Effector CD8-positive, alpha-beta T cell (primary cell): ENCODE results near the gene ADCY1.
"Not testable (repeated sequence)": the region's sequence is repeated elsewhere in the genome, so short reads cannot be mapped to it uniquely, and the experiment has no call there.

Source experiments
- DNase-seq: peaks from one replicate; lab custom pipeline; 2025; lab: John Stamatoyannopoulos, UW
- total RNA-seq, 4 experiments: gene quantifications; one replicate each; lab custom pipeline; 2026; lab: John Stamatoyannopoulos, UW

Gene ADCY1
- total RNA-seq: 0 to 1.4 (median 0.35) reads per million in 4 experiments

DNA sequence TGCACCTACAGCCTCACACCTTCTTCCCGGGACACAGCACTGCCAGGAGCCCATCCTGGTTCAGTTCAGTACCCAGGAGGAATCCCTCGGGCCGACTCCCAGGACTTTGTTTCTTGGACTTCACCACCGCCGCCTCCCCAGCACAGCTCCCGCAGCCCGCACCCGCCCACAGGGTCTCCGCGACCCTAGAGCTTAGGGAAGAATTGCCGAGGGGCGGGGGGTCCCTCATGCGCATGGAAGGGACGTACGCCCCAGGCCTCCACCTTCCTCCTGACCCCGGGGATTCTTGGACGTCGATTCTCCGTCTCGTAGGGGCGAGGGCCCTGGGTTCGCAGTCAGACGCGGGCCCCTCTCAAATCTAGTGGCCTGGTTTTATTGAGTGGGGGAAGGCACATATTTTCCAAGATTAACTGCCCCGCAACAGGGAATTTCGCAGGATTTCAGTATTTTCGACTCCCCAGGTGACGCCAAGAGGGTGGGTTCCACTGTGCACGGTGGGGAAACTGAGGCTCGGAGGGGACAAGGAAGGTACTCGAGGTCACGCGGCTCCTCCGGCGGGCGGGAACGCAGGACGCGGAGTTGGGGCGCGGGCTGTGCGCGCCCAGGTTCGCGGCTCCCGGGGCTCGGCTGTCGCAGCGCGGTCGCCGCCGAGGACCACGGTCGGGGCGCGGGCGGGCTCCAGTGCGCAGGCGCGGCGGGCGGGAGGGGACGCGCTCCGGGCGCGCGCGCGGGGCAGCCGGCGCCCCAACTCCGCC is at the start of gene ADCY1:
ADCY1 (plus strand) TSS at position 708 of the 755 bp plus-strand sequence. CDS start 176 bp downstream, outside the sequence.
- no peak for DNase-seq

- no peak for DNase-seq
Measured at GRCh38 chr7:45524445-45524844, 49.7 kb upstream of the ADCY1 start.

DNA sequence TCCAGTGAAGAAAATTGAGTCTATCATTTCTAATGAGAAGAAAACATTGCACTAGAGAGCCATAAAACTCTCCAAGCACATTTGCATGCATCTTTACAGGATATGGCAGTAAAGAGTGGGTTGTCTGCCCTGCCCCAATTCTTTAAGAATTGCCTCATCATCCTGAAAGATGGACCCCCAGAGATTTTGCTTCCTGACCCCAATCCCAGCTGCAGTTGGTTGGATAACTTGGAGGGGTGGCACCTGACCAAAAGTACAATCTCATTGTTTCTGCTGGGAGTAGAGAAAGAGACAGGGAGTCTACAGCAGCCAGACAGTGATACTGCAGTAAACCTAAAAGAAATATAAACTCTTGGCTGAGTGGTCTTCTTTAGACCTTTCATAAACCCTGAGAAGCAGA is 49.1 kb upstream of the ADCY1 start:
- DNase-seq: no peak

- no peak for DNase-seq
Measured at GRCh38 chr7:45543473-45543872, 30.7 kb upstream of the ADCY1 start.

- not testable (repeated sequence) for DNase-seq
Measured at GRCh38 chr7:45545105-45545710, 29.0 kb upstream of the ADCY1 start.

DNA sequence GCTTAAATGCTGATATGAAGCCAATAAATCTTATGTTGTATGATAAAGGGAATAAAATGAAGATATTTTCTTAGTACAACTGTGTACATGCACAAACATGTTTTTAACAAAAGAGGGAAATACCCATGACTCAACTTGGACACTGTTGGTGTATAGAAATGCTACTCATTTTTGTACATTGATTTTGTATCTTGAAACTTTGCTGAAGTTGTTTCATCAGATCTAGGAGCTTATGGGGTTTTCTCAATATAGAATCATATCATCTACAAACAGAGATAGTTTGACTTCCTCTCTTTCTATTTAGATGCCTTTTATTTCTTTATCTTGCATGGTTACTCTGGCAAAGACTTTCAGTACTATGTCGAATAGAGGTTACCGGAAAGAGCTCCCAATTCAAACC is 25.3 kb upstream of the ADCY1 start:
- DNase-seq: not testable (repeated sequence)

DNA sequence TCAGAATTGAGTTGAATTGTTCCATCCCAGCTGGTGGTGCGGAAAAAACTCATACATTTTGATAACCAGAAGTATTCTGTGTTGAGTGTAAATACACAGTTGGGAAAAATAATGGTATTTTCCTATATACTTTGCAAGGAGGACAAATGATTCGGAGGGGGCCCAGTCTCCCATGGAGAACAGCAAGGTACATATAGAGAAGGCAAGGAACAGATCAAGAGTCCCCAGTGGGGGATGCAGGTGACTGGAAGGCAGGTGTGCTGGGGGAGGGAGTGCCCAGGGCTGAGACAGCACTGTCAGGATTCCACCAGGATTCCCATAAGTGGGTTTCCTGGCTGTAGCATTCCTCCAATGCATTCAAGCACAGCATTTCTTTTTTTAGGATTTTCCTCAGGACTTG is 10.8 kb upstream of the ADCY1 start:
- no peak for DNase-seq

DNA sequence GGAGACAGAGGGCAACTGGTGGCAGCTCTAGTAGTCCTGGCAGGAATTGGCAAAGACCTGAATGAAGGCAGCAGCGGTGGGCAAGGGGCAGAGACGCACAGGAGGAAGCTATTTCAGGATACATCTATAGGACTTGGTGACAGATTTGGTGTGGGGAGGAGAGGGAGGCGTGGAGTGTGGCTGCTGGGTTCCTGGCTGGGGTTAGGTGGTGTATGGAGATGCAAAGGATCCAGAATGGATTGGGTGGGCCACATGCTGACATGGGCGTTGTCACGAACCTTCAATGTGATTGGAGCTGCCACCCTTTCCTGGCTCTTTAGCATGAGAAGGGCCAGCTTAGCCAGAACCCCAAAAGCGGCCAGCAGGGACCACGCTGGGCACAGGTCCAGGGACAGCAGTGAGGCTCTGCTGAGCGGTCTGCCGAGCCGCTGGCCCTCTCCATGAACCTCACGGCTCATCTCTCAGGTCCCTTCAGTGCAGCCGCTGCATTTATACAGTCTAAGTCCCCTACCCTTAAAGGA is 10.2 kb upstream of the ADCY1 start:
- no peak for DNase-seq

GRCh38 chr7:45564485-45564884 is 9.7 kb upstream of the ADCY1 start:
- DNase-seq: no peak

- no peak for DNase-seq
Measured at GRCh38 chr7:45564886-45565455, 9.2 kb upstream of the ADCY1 start.

DNA sequence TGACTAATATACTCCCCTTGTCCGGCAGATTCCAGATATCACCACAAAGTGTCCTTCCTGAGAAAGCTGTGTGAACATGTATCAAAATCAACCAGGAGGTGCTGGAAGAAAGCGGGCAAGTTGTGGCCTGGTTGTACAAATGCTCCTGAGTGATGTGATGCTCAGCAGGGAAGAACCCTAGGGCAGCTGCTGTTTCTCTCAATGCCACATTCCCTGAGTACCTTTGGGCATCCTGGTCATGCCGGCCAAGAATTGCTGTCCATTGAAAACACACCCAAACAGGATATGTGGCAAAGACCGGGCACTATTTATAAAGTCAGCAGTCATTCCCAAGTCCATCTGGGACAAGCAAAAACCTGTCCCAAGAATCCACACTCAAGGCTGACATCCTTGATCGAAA is 7.8 kb upstream of the ADCY1 start:
- DNase-seq: no peak

GRCh38 chr7:45566961-45567360 is 7.2 kb upstream of the ADCY1 start:
- no peak for DNase-seq

GRCh38 chr7:45567713-45568112 is 6.5 kb upstream of the ADCY1 start:
- DNase-seq: no peak

DNA sequence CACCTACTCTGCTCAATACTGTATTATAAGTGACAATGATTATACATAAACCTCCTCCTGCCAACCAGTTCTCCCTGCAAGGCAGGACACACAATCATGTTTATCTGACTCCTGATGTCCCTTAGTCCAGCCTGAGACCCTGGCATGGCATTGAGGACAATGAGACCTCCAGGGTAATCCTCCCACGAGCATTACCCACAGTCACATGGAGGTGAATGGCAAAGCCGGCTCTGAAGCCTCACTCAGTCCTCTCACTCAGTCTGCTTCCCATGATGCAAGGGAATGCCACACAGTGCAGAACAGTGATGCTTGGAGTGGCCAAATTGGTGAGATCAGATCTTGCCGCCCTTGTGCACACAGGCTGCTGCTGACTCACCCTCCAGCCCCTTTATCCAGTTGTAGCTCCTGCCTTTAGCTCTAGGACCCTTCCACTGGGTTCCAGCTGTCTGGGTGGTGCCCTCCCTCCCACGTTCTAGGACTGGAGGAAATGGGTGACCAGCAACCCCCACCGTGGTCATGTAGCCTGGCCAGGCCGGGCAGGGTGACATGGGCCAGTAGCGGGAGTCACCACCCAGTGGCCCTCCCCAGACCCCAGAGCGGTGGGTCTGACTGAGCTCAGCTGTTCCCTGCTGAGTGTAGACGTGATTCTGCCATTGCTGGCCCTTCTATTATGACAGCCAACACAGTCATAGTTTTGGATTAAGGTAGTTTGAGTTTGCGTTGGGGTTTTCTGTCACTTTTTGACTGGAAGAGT is 5.5 kb upstream of the ADCY1 start:
- DNase-seq: no peak

- no peak for DNase-seq
Measured at GRCh38 chr7:45569290-45569685, 4.9 kb upstream of the ADCY1 start.

- DNase-seq: no peak
Measured at GRCh38 chr7:45570797-45571196, 3.4 kb upstream of the ADCY1 start.

DNA sequence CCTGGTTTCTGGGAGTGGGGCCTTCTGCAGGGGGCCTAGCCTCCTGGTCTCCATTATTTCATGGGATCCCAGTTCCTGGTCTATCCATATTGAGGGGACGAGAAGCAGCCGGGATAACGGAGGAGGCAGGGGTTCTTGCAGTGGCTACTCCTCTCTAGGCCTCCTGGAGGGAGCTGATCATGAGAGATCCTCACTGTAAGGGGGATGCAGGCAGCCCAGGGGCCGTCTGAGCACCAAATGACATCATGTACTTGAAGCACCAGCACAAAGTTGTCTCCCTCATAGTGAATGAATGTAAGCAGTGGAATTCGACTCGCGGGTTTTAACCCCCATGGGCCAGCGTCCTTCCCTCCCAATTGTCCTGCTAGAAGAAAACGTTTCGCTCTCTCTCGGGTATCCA is 964 bp upstream of the ADCY1 start:
- DNase-seq: no peak

DNA sequence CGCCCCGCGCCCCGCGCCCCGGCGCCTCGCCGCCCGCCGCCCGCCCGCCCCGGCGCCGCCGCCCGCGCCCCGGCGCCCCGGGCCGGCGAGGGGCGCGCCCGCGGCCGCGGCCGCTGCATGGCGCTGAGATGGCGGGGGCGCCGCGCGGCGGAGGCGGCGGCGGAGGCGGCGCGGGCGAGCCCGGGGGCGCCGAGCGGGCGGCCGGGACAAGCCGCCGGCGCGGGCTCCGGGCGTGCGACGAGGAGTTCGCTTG is 174 bp downstream of the ADCY1 start:
- DNase-seq: no peak

DNA sequence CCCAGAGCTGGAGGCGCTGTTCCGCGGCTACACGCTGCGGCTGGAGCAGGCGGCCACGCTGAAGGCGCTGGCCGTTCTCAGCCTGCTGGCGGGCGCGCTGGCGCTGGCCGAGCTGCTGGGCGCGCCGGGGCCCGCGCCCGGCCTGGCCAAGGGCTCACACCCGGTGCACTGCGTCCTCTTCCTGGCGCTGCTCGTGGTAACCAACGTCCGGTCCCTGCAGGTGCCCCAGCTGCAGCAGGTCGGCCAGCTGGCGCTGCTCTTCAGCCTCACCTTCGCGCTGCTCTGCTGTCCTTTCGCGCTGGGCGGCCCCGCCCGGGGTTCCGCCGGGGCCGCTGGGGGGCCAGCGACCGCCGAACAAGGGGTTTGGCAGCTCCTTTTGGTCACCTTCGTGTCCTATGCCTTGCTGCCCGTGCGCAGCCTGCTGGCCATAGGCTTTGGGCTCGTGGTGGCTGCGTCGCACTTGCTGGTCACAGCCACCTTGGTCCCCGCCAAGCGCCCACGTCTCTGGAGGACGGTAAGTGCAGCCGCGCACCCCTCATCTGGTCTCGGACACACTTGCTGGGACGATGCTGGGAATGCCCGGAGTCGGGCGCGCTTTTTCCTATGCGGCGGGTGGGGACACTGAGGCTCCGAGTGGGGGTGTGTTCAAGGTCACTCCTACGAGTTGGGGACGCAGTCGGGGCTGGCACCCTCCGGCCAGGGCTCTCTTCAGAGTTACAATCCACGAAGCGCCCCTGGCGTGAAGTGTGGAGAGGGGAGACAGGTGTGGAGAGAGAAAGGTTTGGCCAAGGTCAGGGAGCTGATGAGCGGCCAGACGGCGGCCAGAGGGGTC is 717 bp downstream of the ADCY1 start:
- no peak for DNase-seq

DNA sequence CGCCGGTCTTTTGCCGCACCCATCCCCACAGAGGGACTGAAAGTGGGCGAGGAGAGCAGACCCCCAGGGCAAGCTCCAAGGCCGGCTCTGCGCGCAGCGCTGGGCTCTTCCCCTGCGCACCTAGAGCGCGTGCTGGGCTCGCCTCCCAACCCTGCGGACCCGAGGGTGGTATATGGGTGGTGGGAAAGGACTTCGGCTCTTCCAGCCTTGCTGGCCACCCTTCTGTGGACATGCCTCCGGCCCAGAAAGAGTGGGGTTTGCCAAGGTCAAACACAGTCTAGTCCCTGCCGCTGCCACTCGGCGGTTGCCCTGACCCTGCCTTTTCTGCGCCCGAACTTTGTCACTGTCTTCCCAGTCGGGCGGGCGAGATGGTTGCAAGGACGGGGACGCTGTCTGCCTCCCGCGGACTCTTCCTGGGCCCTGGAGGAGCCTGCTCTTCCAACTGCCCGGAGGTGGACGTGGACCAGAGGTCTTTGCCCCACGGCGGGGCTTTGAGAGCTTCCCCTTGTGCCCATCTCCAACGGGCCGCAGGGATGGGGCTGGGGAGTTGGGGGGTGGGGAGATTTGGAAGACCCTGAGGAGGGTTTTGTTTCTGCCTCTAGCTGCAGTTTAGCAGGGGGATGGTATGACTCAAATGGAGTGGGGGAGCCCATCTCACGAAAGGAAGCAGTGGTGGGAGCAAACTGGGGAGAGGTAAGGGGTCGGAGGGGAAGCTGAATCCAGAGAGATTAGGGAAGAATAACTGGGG is 1.5 kb downstream of the ADCY1 start:
- DNase-seq: no peak
